Testis (tissue), 3 donors: ENCODE measurements around the gene PRKN. TPM values are rescaled to one million over a fixed set of nuclear protein-coding genes. Genes with fewer than 3 reads are reported as not detected.

Source experiments
- DNase-seq: peaks from one replicate; pipeline ENCODE4 v3.0.0-alpha.2; 2019
- H3K27ac ChIP-seq, 2 donors: fragments of 200-600 bp; sonication (generic); one replicate each; pipeline ENCODE4 v1.5.1; 2019
- H3K27me3 ChIP-seq: fragments of 200-600 bp; sonication (generic); one replicate; pipeline ENCODE4 v1.5.1; 2019
- H3K36me3 ChIP-seq: fragments of 200-600 bp; sonication (generic); one replicate; pipeline ENCODE4 v1.5.1; 2017; ENCODE audit warnings: low read depth; ENCODE audit errors: missing control alignments
- H3K4me1 ChIP-seq: fragments of 200-600 bp; sonication (generic); one replicate; pipeline ENCODE4 v1.5.1; 2019
- H3K4me3 ChIP-seq, 2 donors: fragments of 200-600 bp; sonication (generic); one replicate each; pipeline ENCODE4 v1.5.1; 2017 to 2019
- H3K9me3 ChIP-seq: fragments of 200-600 bp; sonication (generic); one replicate; pipeline ENCODE4 v1.5.1; 2017
- CTCF ChIP-seq, 3 experiments: fragments of 450-650 bp in 2 of 3; fragments of 200-600 bp in 1 of 3; sonication (generic) in 1 of 3; IDR thresholded peaks; one replicate each; pipeline ENCODE4 v1.5.1; 2016 to 2019; ENCODE audit warnings: antibody characterized with exemption in 3 of 3, mild to moderate bottlenecking in 2 of 3, moderate library complexity in 1 of 3
- POLR2A ChIP-seq: fragments of 450-650 bp; IDR thresholded peaks from one replicate; pipeline ENCODE4 v1.6.1; 2017; ENCODE audit warnings: antibody characterized with exemption, mild to moderate bottlenecking, moderate library complexity
- WGBS, 2 donors: methylation state at CpG; one replicate each; pipeline ENCODE4 v1.1.5; 2018; 5-methylcytosine and 5-hydroxymethylcytosine counted together
- intact Hi-C: fragments of 100-400 bp; cut with DNase I; formaldehyde crosslinking; loops from one replicate; pipeline ENCODE4 v1.15.1; 2023; ENCODE audit warnings: low total_unique reads
- polyA plus RNA-seq: library from polyadenylated mRNA; stranded (reverse); fragments of 350-450 nt; fragmentation: Illumina TruSeq; extraction: RNeasy Lipid Tissue Mini Kit (QIAGEN cat#74804); gene quantifications from one replicate; pipeline ENCODE4 v1.2.3, GENCODE V29; 2014; ENCODE audit warnings: low read depth, low replicate concordance; ENCODE audit not compliant: insufficient read depth
- total RNA-seq, 2 donors: library from RNA; depleted of rRNA; stranded (reverse); fragments of >200 nt; gene quantifications; one replicate each; pipeline ENCODE4 v1.2.3, GENCODE V29; 2016

PRKN gene
- total and polyA plus RNA-seq, 3 donors from 2014 or later: 19.1 to 34.5 (median 28.8) TPM

GRCh38 chr6:162377735-162378134 is 349.8 kb downstream of the PRKN start:
- TF ChIP-seq POLR2A (no peak), CTCF (IDR thresholded peaks at IDR 0.05) (no peak)
- H3K4me1 ChIP-seq: no peaks in the 10 kb centered on the region
- H3K27me3 ChIP-seq: no peaks in the 10 kb centered on the region
- no peaks in the 10 kb centered on the region for H3K9me3 ChIP-seq
- no peak for DNase-seq
- intact Hi-C loops: no loop called here
- no peak overlapping the region for H3K4me3 ChIP-seq
- H3K27ac ChIP-seq: no peak overlapping the region
- no peaks in the 10 kb centered on the region for H3K36me3 ChIP-seq
- 60 to 83% methylated on average over 7 of the region's 7 CpGs for WGBS, 2 donors

GRCh38 chr6:162373868-162374267 is 353.7 kb downstream of the PRKN start:
- H3K4me1 ChIP-seq: peaks cover 8% of the 10 kb centered on the region
- no peak for TF ChIP-seq CTCF (IDR thresholded peaks at IDR 0.05)
- no peak for TF ChIP-seq POLR2A
- no peaks in the 10 kb centered on the region for H3K27me3 ChIP-seq
- no peaks in the 10 kb centered on the region for H3K36me3 ChIP-seq
- H3K9me3 ChIP-seq: no peaks in the 10 kb centered on the region
- no peak overlapping the region for H3K4me3 ChIP-seq
- WGBS, 2 donors: 91 to 93% methylated on average over 2 of the region's 2 CpGs
- H3K27ac ChIP-seq: no peak overlapping the region
- no peak for DNase-seq
- intact Hi-C loops: no loop called here

GRCh38 chr6:162373192-162373591 is 354.4 kb downstream of the PRKN start:
- peaks cover 13% of the 10 kb centered on the region for H3K4me1 ChIP-seq
- no peaks in the 10 kb centered on the region for H3K36me3 ChIP-seq
- TF ChIP-seq CTCF (IDR thresholded peaks at IDR 0.05): no peak
- TF ChIP-seq POLR2A: no peak
- intact Hi-C loops: no loop called here
- no peak overlapping the region for H3K27ac ChIP-seq
- H3K27me3 ChIP-seq: no peaks in the 10 kb centered on the region
- DNase-seq: no peak
- 88 to 89% methylated on average over 2 of the region's 2 CpGs for WGBS, 2 donors
- no peak overlapping the region for H3K4me3 ChIP-seq
- H3K9me3 ChIP-seq: no peaks in the 10 kb centered on the region

GRCh38 chr6:162372106-162372505 is 355.5 kb downstream of the PRKN start:
- DNase-seq: peak; percentile 45
- 57 to 69% methylated on average over 9 of the region's 9 CpGs for WGBS, 2 donors
- no peaks in the 10 kb centered on the region for H3K9me3 ChIP-seq
- intact Hi-C loops: no loop called here
- H3K27me3 ChIP-seq: no peaks in the 10 kb centered on the region
- no peak overlapping the region for H3K27ac ChIP-seq
- TF ChIP-seq CTCF (IDR thresholded peaks at IDR 0.05) (no peak), POLR2A (no peak)
- peaks cover 13% of the 10 kb centered on the region for H3K4me1 ChIP-seq
- no peak overlapping the region for H3K4me3 ChIP-seq
- H3K36me3 ChIP-seq: no peaks in the 10 kb centered on the region

GRCh38 chr6:162371121-162371520 is 356.4 kb downstream of the PRKN start:
- peaks cover 13% of the 10 kb centered on the region for H3K4me1 ChIP-seq
- 97 to 100% methylated on average over 5 of the region's 5 CpGs for WGBS, 2 donors
- no peaks in the 10 kb centered on the region for H3K36me3 ChIP-seq
- no peaks in the 10 kb centered on the region for H3K27me3 ChIP-seq
- no peaks in the 10 kb centered on the region for H3K9me3 ChIP-seq
- H3K4me3 ChIP-seq: no peak overlapping the region
- no peak for DNase-seq
- no peak overlapping the region for H3K27ac ChIP-seq
- TF ChIP-seq POLR2A (no peak), CTCF (IDR thresholded peaks at IDR 0.05) (no peak)
- intact Hi-C loops: no loop called here
